ENCODE results near the gene APOB. TPM values are rescaled to one million over a fixed set of nuclear protein-coding genes. Genes with fewer than 3 reads are reported as not detected.

APOB gene
- total and polyA plus RNA-seq, 9 donors = 0.13 to 4.8 (median 1.3) TPM

- Histone ChIP-seq H3K36me3 (no peaks in the 10 kb centered on the region), H3K9me3 (no peaks in the 10 kb centered on the region), H3K4me1 (ENCODE audit: insufficient read depth) (no peaks in the 10 kb centered on the region), H3K27ac (no peak overlapping the region), H3K27me3 (no peaks in the 10 kb centered on the region), H3K4me3 (no peak overlapping the region)
- WGBS, 3 donors = 66 to 77% (median 76%) methylated on average over 6 of the region's 6 CpGs
- no peak for DNase-seq
- TF ChIP-seq EP300 (IDR thresholded peaks at IDR 0.05) (no peak), POLR2A (IDR thresholded peaks at IDR 0.05) (no peak)
- TF ChIP-seq, protein P1, sequence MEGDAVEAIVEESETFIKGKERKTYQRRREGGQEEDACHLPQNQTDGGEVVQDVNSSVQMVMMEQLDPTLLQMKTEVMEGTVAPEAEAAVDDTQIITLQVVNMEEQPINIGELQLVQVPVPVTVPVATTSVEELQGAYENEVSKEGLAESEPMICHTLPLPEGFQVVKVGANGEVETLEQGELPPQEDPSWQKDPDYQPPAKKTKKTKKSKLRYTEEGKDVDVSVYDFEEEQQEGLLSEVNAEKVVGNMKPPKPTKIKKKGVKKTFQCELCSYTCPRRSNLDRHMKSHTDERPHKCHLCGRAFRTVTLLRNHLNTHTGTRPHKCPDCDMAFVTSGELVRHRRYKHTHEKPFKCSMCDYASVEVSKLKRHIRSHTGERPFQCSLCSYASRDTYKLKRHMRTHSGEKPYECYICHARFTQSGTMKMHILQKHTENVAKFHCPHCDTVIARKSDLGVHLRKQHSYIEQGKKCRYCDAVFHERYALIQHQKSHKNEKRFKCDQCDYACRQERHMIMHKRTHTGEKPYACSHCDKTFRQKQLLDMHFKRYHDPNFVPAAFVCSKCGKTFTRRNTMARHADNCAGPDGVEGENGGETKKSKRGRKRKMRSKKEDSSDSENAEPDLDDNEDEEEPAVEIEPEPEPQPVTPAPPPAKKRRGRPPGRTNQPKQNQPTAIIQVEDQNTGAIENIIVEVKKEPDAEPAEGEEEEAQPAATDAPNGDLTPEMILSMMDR (IDR thresholded peaks at IDR 0.05) = no peak
- intact Hi-C loops (cut with DNase I) = no loop called here
Observed at GRCh38 chr2:21006423-21007128, 37.3 kb downstream of the APOB start.

- Histone ChIP-seq H3K4me1 (ENCODE audit: insufficient read depth) (no peaks in the 10 kb centered on the region), H3K9me3 (no peaks in the 10 kb centered on the region), H3K4me3 (no peak overlapping the region), H3K36me3 (no peaks in the 10 kb centered on the region), H3K27me3 (no peaks in the 10 kb centered on the region), H3K27ac (no peak overlapping the region)
- 80 to 89% (median 88%) methylated on average over 9 of the region's 9 CpGs for WGBS, 3 donors
- TF ChIP-seq EP300 (IDR thresholded peaks at IDR 0.05) (no peak), POLR2A (IDR thresholded peaks at IDR 0.05) (no peak)
- TF ChIP-seq, protein P1 (IDR thresholded peaks at IDR 0.05) = no peak
- no peak for DNase-seq
- intact Hi-C loops (cut with DNase I) = no loop called here
Observed at GRCh38 chr2:21005700-21006422, 38.0 kb downstream of the APOB start.

GRCh38 chr2:21005111-21005699, 38.7 kb downstream of the APOB start:
- no peak for DNase-seq
- TF ChIP-seq EP300 (IDR thresholded peaks at IDR 0.05) = no peak
- TF ChIP-seq, protein P1 (IDR thresholded peaks at IDR 0.05) = no peak
- TF ChIP-seq POLR2A (IDR thresholded peaks at IDR 0.05) = no peak
- Histone ChIP-seq H3K4me1 (ENCODE audit: insufficient read depth) (no peaks in the 10 kb centered on the region), H3K36me3 (no peaks in the 10 kb centered on the region), H3K27ac (no peak overlapping the region), H3K27me3 (no peaks in the 10 kb centered on the region), H3K9me3 (no peaks in the 10 kb centered on the region), H3K4me3 (no peak overlapping the region)
- intact Hi-C loops (cut with DNase I) = no loop called here
- 87 to 92% (median 89%) methylated on average over 9 of the region's 9 CpGs for WGBS, 3 donors

DNA sequence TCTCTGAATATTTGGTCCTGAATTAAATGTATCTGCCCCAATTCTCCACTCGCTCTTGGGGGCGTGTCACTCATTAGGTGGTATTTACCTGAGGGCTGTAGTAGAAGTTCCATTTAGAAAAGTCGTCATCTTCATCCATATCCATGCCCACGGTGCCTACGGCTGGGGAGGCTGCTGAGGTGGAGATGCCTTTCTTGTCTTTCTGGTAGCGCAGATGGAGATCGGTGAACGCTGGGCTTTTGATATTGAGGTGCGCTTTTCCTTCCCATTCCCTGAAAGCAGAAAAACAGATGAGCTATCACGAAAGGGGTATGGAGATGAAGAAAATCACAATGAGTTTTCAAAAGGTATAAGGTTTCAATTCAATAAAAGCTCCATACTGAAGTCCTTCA, 39.7 kb downstream of the APOB start:
- no peak for DNase-seq
- H3K4me3 ChIP-seq = no peak overlapping the region
- WGBS, 3 donors = 90 to 94% (median 91%) methylated on average over 10 of the region's 10 CpGs
- no peaks in the 10 kb centered on the region for H3K9me3 ChIP-seq
- TF ChIP-seq, protein P1 (IDR thresholded peaks at IDR 0.05) = no peak
- TF ChIP-seq EP300 (IDR thresholded peaks at IDR 0.05) (no peak), POLR2A (IDR thresholded peaks at IDR 0.05) (no peak)
- H3K27ac ChIP-seq = no peak overlapping the region
- H3K27me3 ChIP-seq = no peaks in the 10 kb centered on the region
- H3K4me1 ChIP-seq (ENCODE audit: insufficient read depth) = no peaks in the 10 kb centered on the region
- intact Hi-C loops (cut with DNase I) = no loop called here
- no peaks in the 10 kb centered on the region for H3K36me3 ChIP-seq
